COLO668 (cell line): ENCODE measurements around the gene MORF4L1.
"Not testable (repeated sequence)": the region's sequence is repeated elsewhere in the genome, so short reads cannot be mapped to it uniquely, and the experiment has no call there.

Experiments
- DNase-seq: peaks from one replicate; lab custom pipeline; 2025; ENCODE audit not compliant: unreplicated experiment; lab: John Stamatoyannopoulos, UW

The MORF4L1 gene

DNA sequence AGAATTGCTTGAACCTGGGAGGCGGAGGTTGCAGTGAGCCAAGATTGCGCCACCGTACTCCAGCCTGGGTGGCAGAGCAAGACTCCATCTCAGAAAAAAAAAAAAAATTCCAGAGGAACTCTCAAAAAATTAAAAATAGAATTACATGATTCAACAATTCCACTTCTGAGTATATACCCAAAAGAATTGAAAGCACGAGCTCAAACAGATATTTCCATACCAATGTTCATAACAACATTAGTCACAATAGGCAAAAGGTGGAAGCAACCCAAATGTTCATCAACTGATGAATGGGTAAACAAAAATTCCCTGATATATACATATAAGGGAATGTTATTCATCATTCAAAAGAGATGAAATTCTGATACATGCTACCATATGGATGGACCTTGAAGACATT lies 16.9 kb upstream of the MORF4L1 start:
- DNase-seq: no peak

DNA sequence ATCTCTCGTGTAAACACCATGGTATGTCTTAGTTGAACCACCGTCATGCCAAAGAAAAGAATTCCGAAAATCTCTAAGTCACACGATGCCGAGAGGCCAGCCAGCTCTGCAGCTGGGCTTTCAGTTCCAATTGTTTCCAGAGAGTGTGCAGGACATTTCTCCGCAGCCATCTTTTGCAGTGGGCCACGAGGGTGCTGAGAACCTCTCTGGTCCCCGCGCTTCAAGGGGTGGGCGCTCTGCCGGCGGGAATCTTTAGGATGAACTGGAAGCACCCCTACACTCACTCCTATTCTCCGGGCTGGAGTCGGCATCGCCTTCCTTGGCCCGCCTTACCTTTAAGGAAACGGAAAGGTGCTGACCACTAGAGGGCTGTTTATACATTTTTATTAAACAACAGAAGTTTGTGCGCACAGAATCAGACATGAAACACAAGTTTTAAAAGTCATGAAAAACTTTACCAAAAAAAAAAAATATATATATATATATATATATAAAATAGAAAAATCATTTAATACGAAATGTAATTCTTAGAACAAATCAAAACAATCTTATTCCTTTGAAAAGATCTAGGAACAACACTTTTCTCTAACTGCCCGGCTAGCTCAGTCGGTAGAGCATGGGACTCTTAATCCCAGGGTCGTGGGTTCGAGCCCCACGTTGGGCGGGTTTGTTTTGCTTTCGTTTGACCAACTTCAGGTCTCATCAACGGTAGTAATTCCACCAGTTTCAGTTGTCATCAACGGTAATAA lies 12.5 kb upstream of the MORF4L1 start:
- DNase-seq: peak; percentile 50

GRCh38 chr15:78865585-78865984 lies 7.1 kb upstream of the MORF4L1 start:
- DNase-seq: not testable (repeated sequence)

DNA sequence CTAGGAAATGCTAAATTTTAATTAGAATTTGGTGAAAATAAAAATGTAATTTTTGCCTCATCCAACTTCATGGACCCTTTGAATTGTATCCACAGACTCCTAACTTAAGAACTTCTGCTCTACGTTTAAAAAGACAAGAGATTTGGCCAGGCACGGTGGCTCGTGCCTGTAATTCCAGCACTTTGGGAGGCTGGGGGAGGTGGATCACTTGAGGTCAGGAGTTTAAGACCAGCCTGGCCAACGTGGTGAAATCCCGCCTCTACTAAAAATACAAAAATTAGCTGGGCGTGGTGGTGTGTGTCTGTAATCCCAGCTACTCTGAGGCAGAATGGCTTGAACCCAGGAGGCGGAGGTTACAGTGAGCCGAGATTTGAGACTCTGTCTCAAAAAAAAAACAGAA lies 6.7 kb upstream of the MORF4L1 start:
- DNase-seq: not testable (repeated sequence)

- DNase-seq: no peak
Measured at GRCh38 chr15:78866803-78867202, 5.9 kb upstream of the MORF4L1 start.

DNA sequence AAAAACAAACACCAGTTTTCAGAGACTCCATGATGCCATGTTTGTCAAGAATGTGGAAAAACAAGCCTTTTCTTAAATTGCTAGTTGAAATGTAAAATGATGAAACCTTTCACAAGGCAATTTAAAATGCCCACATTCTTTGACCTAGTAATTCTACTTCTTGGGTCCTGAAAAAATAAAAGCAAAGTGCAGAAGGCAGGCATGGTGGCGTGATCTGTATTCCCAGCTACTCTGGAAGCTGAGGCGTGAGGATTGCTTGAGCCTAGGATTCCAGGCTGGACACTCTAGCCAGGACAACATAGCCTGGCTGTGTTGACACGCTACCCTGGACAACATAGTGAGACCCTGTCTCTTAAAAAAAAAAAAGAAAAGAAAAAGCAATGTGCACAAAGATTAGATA lies 4.3 kb upstream of the MORF4L1 start:
- DNase-seq: no peak

- DNase-seq: not testable (repeated sequence)
Measured at GRCh38 chr15:78871483-78872127, 1.1 kb upstream of the MORF4L1 start.

DNA sequence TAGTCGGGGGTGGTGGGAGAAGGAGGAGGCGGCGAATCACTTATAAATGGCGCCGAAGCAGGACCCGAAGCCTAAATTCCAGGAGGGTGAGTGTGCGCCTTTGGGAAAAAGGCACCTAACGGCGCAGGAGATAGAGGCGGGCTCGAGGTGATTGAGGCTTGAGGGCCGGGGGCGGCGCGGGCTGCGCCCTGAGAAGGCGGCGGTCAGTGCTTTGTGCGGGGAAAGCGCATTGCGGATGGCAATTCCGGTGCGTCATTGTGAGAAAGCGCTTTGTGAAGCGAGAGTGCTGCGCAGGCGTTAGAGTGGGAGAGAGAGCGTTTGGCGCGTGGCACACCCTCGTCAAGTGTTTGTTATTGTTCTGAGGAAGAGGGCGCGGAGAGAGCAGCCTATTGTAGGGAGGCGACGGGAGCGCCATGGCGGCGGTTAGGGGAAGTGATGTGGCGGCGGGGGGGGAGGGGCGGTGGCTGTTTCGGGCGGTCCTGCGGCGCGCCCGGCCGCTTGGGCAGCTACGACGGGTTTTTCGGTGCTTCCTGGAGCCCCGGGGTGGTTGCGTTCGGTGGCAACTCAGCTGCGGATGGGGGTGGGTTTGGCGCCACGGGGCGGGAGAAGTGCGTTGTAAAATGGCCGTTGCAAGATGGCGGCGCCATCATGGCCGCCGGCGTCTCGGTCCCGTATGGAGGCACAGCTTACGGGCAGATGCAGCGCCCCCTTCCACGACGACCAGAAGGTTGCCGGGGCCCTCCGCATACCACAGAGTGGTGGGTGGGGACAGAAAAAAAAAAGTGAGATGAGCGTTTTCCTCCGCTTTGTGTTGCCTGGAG lies 492 bp downstream of the MORF4L1 start:
- peak; percentile 82 for DNase-seq

DNA sequence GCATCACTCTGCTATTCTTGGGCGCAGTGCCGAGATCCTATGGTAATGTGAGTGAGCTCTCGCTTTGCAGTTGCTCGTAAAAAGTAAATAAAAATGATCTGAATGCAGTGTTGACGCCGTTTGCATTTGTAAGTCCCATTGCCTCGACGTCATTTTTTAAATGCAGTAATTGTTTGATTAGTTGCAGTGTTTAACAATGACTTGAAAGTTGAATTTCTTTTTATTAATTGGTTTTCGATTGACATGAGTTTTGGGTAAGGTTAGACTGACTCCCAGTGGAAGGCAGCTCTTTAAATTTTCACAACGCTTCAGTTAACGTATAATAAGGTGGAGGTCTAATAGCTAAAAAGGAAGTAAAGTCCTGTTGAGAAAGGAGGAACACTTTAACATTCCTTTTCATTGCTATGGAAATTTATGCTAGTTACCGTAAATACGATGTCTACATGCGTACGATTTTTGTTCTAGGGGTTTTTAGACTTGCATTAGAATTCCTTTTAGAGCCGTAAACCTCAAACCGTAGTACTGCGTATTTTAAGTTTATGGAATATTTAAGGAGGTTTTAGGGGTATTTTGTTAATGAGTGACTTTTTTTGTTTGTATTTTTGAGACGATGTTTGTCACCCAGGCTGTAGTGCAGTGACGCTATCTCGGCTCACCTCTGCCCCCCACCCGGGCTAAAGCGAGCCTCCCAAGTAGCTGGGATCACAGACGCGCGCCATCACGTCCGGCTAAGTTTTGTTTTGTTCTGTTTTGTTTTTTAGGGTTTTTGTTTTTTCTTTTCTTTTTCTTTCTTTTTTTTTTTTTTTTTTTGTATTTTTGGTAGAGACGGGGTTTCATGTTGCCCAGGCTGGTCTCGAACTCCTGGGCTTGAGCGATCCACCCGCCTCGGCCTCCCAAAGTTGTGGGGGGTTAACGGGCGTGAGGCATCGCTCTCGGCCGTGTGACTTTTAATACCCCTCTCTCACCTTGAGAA lies 1.4 kb downstream of the MORF4L1 start:
- peak; percentile 13 for DNase-seq

GRCh38 chr15:78875107-78875914 lies 2.6 kb downstream of the MORF4L1 start:
- DNase-seq: no peak

- DNase-seq: not testable (repeated sequence)
Measured at GRCh38 chr15:78876954-78877353, 4.3 kb downstream of the MORF4L1 start.

DNA sequence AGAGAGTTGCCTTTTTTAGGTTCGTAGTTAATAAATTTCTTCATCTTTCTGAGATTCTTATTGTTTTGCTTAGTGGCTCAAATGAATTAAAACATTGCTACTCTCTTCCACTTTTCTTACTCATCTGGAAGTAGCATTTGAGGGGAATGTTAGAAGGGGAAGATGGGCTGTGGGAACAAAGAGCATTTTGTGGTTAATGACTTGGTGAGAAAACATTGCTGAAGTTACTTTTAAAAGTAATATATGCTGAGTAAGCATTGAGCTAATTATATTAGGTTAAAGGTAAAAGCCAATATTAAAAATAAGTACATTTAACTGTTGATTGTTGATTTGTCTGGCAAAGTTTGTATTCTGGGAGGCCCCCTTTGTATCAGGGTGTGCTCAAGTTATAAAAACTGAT lies 5.7 kb downstream of the MORF4L1 start:
- no peak for DNase-seq

DNA sequence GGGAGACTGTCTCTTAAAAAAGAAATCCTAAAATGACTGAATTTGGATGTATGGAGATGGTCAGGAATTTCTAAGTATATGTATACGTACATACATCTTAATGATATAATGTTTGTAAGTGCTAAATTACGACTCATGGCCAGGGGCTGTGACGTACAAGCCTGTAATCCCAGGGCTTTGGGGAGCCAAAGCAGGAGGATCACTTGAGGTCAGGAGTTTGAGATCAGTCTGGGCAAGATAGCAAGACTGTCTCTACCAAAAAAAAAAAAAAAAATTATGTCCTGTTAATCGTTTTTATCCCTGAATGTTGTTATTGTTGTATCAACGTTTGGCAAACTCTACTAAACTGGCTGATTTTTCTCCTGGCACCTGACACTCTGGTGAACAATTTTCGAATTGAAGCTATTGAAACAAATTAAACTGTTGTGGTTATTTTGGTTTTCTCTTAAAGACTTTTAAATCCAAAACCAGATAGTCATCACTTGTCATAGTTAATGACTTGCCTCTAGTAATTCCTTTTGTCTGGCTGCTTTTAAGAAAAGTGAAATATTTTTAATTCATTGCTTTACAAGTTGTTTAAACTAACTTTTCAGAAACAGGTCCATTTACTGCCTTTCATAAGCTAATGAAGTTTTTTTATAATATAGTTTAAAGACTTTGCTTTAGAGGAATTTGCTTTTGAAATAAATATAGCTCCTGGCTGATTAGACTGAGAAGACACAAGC lies 7.0 kb downstream of the MORF4L1 start:
- DNase-seq: no peak

- no peak for DNase-seq
Measured at GRCh38 chr15:78880242-78880533, 7.5 kb downstream of the MORF4L1 start.

- no peak for DNase-seq
Measured at GRCh38 chr15:78880813-78881212, 8.1 kb downstream of the MORF4L1 start.

DNA sequence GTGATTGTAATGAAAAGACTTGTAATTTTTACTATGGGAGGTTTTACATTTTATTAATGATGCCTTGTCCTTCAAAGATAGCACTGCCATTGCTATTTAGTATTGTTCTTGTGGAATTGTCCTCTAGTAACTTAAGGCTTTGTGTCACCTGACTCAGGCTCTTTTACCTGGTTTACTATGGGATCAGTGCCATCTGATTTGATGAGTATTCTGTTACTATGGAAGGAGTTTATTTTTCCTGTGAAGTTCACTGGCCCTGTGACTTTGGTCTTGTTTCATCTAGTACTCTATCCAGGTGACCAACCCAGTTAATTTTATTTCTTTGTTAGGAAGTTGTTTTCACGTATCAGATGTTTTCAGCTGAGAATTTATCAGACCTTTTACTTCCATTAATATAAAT lies 9.0 kb downstream of the MORF4L1 start:
- DNase-seq: no peak

DNA sequence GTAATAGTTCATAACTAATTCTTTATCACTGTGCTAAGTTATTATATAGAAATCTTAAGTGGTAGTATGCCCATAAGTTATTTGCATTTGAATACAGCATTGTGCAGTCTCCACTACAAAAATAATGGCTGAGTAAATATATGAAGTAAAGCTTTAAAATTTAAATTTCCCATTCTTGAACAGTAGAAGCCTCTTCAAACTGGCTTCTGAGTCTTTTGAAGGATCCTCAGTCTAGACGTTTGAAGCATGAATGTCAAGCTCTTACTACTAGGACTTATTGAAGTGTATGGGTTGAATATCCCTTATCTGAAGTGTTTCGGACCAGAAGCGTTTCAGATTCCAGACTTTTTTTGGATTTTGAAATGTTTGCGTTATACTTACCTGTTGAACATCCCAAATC lies 16.3 kb downstream of the MORF4L1 start:
- no peak for DNase-seq

GRCh38 chr15:78893538-78893937 lies 20.8 kb downstream of the MORF4L1 start:
- no peak for DNase-seq

DNA sequence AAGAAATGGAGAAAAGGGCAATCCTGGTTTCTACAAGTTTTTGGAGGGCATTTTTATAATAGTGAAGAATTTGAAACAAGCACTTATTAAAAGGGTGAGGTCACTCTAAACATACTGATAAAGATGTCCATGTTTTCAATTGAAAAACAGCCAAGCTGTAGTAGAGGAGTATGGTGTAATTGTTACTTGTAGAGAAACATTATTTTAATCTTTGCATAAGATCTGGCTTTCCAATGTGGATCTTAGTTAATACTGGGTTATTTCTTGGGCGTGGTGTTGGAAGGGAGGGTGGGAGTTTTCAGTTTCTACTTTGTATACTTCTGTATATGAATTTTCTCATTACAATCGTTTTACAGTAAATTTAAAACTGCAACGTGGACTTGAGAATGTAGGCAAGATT lies 22.8 kb downstream of the MORF4L1 start:
- DNase-seq: no peak
